ENCODE measurements around the gene ADGRV1.

DNA sequence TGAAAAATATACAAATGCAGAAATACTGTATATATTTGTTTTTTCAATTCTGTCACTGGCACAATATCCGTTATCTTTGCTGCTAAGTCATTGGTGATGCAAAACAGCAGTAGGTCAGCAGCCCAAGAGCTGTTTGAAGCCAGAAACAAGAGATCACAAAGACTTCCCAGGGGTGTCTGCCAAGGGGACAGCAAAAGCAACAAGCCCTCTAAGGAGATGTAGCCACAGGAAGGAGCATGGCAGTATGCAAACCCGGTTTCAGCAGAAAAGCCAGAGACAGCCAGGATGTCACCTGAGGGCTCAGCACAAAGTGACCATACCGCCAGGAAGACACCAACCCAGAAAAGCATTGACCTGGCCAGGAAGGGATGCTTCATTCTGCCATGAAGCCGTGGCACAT lies 583.0 kb downstream of the ADGRV1 start:
- TF ChIP-seq, protein P1, sequence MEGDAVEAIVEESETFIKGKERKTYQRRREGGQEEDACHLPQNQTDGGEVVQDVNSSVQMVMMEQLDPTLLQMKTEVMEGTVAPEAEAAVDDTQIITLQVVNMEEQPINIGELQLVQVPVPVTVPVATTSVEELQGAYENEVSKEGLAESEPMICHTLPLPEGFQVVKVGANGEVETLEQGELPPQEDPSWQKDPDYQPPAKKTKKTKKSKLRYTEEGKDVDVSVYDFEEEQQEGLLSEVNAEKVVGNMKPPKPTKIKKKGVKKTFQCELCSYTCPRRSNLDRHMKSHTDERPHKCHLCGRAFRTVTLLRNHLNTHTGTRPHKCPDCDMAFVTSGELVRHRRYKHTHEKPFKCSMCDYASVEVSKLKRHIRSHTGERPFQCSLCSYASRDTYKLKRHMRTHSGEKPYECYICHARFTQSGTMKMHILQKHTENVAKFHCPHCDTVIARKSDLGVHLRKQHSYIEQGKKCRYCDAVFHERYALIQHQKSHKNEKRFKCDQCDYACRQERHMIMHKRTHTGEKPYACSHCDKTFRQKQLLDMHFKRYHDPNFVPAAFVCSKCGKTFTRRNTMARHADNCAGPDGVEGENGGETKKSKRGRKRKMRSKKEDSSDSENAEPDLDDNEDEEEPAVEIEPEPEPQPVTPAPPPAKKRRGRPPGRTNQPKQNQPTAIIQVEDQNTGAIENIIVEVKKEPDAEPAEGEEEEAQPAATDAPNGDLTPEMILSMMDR (IDR thresholded peaks at IDR 0.05; ENCODE audit: insufficient read depth, low read length) = no peak
- TF ChIP-seq GABPA (IDR thresholded peaks at IDR 0.05; ENCODE audit: low read depth) (no peak), SPI1 (IDR thresholded peaks at IDR 0.05; ENCODE audit: borderline replicate concordance, low read depth) (no peak), POLR2AphosphoS5 (IDR thresholded peaks at IDR 0.05; ENCODE audit: low read depth) (no peak)
- TF ChIP-seq, protein P2, sequence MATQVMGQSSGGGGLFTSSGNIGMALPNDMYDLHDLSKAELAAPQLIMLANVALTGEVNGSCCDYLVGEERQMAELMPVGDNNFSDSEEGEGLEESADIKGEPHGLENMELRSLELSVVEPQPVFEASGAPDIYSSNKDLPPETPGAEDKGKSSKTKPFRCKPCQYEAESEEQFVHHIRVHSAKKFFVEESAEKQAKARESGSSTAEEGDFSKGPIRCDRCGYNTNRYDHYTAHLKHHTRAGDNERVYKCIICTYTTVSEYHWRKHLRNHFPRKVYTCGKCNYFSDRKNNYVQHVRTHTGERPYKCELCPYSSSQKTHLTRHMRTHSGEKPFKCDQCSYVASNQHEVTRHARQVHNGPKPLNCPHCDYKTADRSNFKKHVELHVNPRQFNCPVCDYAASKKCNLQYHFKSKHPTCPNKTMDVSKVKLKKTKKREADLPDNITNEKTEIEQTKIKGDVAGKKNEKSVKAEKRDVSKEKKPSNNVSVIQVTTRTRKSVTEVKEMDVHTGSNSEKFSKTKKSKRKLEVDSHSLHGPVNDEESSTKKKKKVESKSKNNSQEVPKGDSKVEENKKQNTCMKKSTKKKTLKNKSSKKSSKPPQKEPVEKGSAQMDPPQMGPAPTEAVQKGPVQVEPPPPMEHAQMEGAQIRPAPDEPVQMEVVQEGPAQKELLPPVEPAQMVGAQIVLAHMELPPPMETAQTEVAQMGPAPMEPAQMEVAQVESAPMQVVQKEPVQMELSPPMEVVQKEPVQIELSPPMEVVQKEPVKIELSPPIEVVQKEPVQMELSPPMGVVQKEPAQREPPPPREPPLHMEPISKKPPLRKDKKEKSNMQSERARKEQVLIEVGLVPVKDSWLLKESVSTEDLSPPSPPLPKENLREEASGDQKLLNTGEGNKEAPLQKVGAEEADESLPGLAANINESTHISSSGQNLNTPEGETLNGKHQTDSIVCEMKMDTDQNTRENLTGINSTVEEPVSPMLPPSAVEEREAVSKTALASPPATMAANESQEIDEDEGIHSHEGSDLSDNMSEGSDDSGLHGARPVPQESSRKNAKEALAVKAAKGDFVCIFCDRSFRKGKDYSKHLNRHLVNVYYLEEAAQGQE (IDR thresholded peaks at IDR 0.05; ENCODE audit: insufficient replicate concordance, low read depth) = no peak

Data from HL-60 (cell line).